GM12878 (cell line): Measurements from ENCODE around the gene ANKRD13D. TPM values are rescaled to one million over a fixed set of nuclear protein-coding genes. Genes with fewer than 3 reads are reported as not detected.

Experiments used
- BACH1 ChIP-seq: fragments of 450-650 bp; IDR thresholded peaks from 2 replicates; pipeline ENCODE4 v1.6.1; 2017; ENCODE audit warnings: mild to moderate bottlenecking, borderline replicate concordance
- CEBPB ChIP-seq, 2 experiments: fragments of 150-350 bp in 1 of 2; IDR thresholded peaks; 2 replicates each; pipeline ENCODE4 v1.6.1; 2012 to 2014; ENCODE audit warnings: low read depth in 2 of 2, low read length in 2 of 2, borderline replicate concordance in 1 of 2, inconsistent platforms in 1 of 2
- CREM ChIP-seq: IDR thresholded peaks from 2 replicates; pipeline ENCODE4 v1.6.1; 2014; ENCODE audit warnings: antibody characterized with exemption, low read depth
- ETV6 ChIP-seq, 2 experiments: fragments of 450-650 bp in 1 of 2; IDR thresholded peaks in 1 of 2; conservative IDR thresholded peaks in 1 of 2; 2 replicates each; pipeline ENCODE4 v1.6.1; 2014; ENCODE audit warnings: antibody characterized with exemption in 1 of 2, borderline replicate concordance in 1 of 2, low read depth in 1 of 2, mild to moderate bottlenecking in 1 of 2, moderate library complexity in 1 of 2
- GABPA ChIP-seq: IDR thresholded peaks from 2 replicates; pipeline ENCODE4 v1.6.1; 2014; ENCODE audit warnings: antibody characterized with exemption, low read depth, mild to moderate bottlenecking, inconsistent platforms
- KDM1A ChIP-seq: fragments of 200-600 bp; sonication (generic); IDR thresholded peaks from 2 replicates; pipeline ENCODE4 v1.6.1; 2016; ENCODE audit warnings: borderline replicate concordance
- MEF2B ChIP-seq: fragments of 450-650 bp; IDR thresholded peaks from 2 replicates; pipeline ENCODE4 v1.6.1; 2018; ENCODE audit warnings: mild to moderate bottlenecking, moderate library complexity; ENCODE audit not compliant: partially characterized antibody, poor library complexity, severe bottlenecking
- MXI1 ChIP-seq: fragments of 150-350 bp; IDR thresholded peaks from 2 replicates; pipeline ENCODE4 v1.6.1; 2011; ENCODE audit warnings: low read depth, mild to moderate bottlenecking, inconsistent platforms, low read length, improper control_type of control experiment
- NFIC ChIP-seq: IDR thresholded peaks from 2 replicates; pipeline ENCODE4 v1.6.1; 2012; ENCODE audit warnings: low read depth, mild to moderate bottlenecking, inconsistent platforms, low read length, moderate library complexity
- NFYA ChIP-seq: IDR thresholded peaks from 2 replicates; pipeline ENCODE4 v1.6.1; 2011; ENCODE audit warnings: low read depth, mild to moderate bottlenecking, low read length, improper control_type of control experiment, borderline replicate concordance
- NFYB ChIP-seq: IDR thresholded peaks from 2 replicates; pipeline ENCODE4 v1.6.1; 2011; ENCODE audit warnings: low read depth, mild to moderate bottlenecking, low read length, improper control_type of control experiment, moderate library complexity; ENCODE audit not compliant: insufficient read depth
- PML ChIP-seq: IDR thresholded peaks from 2 replicates; pipeline ENCODE4 v1.6.1; 2012; ENCODE audit warnings: low read length, inconsistent platforms
- RAD51 ChIP-seq: fragments of 450-650 bp; IDR thresholded peaks from 2 replicates; pipeline ENCODE4 v1.6.1; 2016; ENCODE audit warnings: moderate library complexity, mild to moderate bottlenecking, inconsistent platforms
- SIN3A ChIP-seq: IDR thresholded peaks from 2 replicates; pipeline ENCODE4 v1.6.1; 2012; ENCODE audit warnings: low read depth, low read length, improper control_type of control experiment
- SMAD1 ChIP-seq: fragments of 450-650 bp; IDR thresholded peaks from 2 replicates; pipeline ENCODE4 v1.6.1; 2018; ENCODE audit warnings: mild to moderate bottlenecking, low read depth; ENCODE audit not compliant: partially characterized antibody
- SP1 ChIP-seq: IDR thresholded peaks from one replicate; pipeline ENCODE4 v1.6.1; 2011; ENCODE audit warnings: low read depth, low read length
- SRF ChIP-seq, 2 experiments: IDR thresholded peaks; 2 replicates each; pipeline ENCODE4 v1.6.1; 2011; ENCODE audit warnings: low read depth in 2 of 2, low read length in 2 of 2, mild to moderate bottlenecking in 1 of 2, moderate library complexity in 1 of 2
- TAF1 ChIP-seq: IDR thresholded peaks from 2 replicates; pipeline ENCODE4 v1.6.1; 2011; ENCODE audit warnings: mild to moderate bottlenecking, low read depth, low read length, borderline replicate concordance
- polyA plus RNA-seq, 11 experiments: library from polyadenylated mRNA; depleted of rRNA in 4 of 11; unstranded in 6 of 11; stranded (reverse) in 5 of 11; fragments of >200 nt; fragmentation: Nextera tagmentation in 4 of 11; fragmentation: Illumina TruSeq in 1 of 11; extraction: Ambion mirVana in 4 of 11; extraction: Trizol in 1 of 11; gene quantifications; 1 replicate in 1 of 11; 2 replicates in 10 of 11; pipeline versions ENCODE4 v1.2.1 to v1.2.3, GENCODE V29; 2011 to 2016; ENCODE audit warnings: inconsistent platforms in 2 of 11, missing spikeins in 2 of 11, low read depth in 1 of 11
- total RNA-seq, 4 experiments: library from RNA; depleted of rRNA in 3 of 4; stranded (reverse); fragments of >200 nt in 3 of 4; fragmentation: Illumina TruSeq in 1 of 4; extraction: Trizol in 1 of 4; gene quantifications; 2 replicates each; pipeline versions ENCODE4 v1.2.1 to v1.2.3, GENCODE V29; 2013 to 2021
- TF ChIP-seq, protein P1 (sequence below): fragments of 450-650 bp; IDR thresholded peaks from 2 replicates; pipeline ENCODE4 v1.6.1; 2014; ENCODE audit warnings: mild to moderate bottlenecking
- TF ChIP-seq, protein P2 (sequence below): fragments of 450-650 bp; IDR thresholded peaks from 2 replicates; pipeline ENCODE4 v1.6.1; 2018; ENCODE audit warnings: mild to moderate bottlenecking, low read depth, moderate library complexity; ENCODE audit not compliant: partially characterized antibody
- TF ChIP-seq, protein P3 (sequence below): fragments of 450-650 bp; IDR thresholded peaks from 2 replicates; pipeline ENCODE4 v1.6.1; 2017; ENCODE audit warnings: borderline replicate concordance
- TF ChIP-seq, protein P4 (sequence below): IDR thresholded peaks from 2 replicates; pipeline ENCODE4 v1.6.1; 2011; ENCODE audit warnings: borderline replicate concordance, low read depth, mild to moderate bottlenecking, moderate library complexity, mixed read lengths, low read length; ENCODE audit not compliant: insufficient read depth; ENCODE audit errors: extremely low read length
- TF ChIP-seq, protein P5 (sequence below): IDR thresholded peaks from 2 replicates; pipeline ENCODE4 v1.6.1; 2012; ENCODE audit warnings: low read depth, low read length, improper control_type of control experiment

The ANKRD13D gene
- total and polyA plus RNA-seq, 10 of the 15 experiments (the other 5 are each of a cell fraction or from before 2014, with no cell fraction given): 2.0 to 56.2 (median 21.4) TPM

DNA sequence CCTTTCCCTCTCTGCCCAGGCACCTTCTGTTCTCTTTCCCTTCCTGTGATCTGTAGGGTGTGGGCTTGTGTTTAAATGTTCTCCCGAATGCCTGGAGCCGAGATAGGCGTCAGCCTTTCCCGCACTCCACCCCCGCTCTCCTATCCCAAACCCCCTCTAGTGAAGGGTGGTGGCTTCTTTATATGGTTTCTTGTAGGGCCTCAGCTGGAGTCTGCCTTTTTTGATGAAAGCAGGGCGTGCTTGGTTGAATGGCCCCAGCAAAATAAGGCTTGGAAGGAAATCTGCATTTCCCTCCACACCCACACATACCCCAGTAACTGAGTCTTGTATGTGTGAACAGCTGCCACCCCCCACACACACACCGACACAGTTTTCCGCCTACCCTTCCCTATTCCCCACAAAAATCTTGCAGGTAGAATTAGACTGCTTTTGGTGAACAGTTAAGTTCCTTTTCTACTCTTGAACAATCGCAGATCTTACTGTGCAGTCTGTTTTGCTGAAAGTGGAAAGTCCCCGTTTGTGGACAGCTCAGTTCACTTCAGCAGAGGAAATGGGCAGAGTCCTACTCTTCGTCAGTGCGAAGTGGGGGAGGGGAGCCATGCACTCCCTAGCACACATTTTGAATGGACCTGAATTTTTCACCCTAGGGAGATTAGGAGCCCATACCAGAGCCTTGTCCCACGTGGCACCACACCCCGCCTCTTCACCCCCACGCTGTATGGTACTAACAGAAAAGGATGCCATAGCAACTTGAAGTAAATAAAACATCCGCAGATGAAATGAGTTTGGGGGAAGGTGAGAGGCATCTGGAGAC, 48.3 kb upstream of the ANKRD13D start (continued):
- TF ChIP-seq GABPA: 0 out of 2 replicates have a peak, but pooled peaks have one; percentile 22
- TF ChIP-seq NFYB: no peak
- TF ChIP-seq SRF (IDR thresholded peaks at IDR 0.05; ENCODE audit: low read depth in 2 of 2, low read length in 2 of 2): no peak
- TF ChIP-seq, protein P1, sequence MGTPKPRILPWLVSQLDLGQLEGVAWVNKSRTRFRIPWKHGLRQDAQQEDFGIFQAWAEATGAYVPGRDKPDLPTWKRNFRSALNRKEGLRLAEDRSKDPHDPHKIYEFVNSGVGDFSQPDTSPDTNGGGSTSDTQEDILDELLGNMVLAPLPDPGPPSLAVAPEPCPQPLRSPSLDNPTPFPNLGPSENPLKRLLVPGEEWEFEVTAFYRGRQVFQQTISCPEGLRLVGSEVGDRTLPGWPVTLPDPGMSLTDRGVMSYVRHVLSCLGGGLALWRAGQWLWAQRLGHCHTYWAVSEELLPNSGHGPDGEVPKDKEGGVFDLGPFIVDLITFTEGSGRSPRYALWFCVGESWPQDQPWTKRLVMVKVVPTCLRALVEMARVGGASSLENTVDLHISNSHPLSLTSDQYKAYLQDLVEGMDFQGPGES: no peak
- no peak for TF ChIP-seq KDM1A
- TF ChIP-seq, protein P2, sequence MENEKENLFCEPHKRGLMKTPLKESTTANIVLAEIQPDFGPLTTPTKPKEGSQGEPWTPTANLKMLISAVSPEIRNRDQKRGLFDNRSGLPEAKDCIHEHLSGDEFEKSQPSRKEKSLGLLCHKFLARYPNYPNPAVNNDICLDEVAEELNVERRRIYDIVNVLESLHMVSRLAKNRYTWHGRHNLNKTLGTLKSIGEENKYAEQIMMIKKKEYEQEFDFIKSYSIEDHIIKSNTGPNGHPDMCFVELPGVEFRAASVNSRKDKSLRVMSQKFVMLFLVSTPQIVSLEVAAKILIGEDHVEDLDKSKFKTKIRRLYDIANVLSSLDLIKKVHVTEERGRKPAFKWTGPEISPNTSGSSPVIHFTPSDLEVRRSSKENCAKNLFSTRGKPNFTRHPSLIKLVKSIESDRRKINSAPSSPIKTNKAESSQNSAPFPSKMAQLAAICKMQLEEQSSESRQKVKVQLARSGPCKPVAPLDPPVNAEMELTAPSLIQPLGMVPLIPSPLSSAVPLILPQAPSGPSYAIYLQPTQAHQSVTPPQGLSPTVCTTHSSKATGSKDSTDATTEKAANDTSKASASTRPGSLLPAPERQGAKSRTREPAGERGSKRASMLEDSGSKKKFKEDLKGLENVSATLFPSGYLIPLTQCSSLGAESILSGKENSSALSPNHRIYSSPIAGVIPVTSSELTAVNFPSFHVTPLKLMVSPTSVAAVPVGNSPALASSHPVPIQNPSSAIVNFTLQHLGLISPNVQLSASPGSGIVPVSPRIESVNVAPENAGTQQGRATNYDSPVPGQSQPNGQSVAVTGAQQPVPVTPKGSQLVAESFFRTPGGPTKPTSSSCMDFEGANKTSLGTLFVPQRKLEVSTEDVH: peak; percentile 62
- TF ChIP-seq, protein P3, sequence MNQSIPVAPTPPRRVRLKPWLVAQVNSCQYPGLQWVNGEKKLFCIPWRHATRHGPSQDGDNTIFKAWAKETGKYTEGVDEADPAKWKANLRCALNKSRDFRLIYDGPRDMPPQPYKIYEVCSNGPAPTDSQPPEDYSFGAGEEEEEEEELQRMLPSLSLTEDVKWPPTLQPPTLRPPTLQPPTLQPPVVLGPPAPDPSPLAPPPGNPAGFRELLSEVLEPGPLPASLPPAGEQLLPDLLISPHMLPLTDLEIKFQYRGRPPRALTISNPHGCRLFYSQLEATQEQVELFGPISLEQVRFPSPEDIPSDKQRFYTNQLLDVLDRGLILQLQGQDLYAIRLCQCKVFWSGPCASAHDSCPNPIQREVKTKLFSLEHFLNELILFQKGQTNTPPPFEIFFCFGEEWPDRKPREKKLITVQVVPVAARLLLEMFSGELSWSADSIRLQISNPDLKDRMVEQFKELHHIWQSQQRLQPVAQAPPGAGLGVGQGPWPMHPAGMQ: no peak
- TF ChIP-seq, protein P4, sequence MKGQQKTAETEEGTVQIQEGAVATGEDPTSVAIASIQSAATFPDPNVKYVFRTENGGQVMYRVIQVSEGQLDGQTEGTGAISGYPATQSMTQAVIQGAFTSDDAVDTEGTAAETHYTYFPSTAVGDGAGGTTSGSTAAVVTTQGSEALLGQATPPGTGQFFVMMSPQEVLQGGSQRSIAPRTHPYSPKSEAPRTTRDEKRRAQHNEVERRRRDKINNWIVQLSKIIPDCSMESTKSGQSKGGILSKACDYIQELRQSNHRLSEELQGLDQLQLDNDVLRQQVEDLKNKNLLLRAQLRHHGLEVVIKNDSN: peak; percentile 30
- peak; percentile 68; the same call in 1 of the 2 replicates for TF ChIP-seq CREM
- TF ChIP-seq SP1: peak; percentile 74
- TF ChIP-seq PML: peak; percentile 40; the same call in 1 of the 2 replicates
- TF ChIP-seq RAD51: peak; percentile 71
- TF ChIP-seq SIN3A: peak; percentile 92
- no peak for TF ChIP-seq BACH1
- TF ChIP-seq TAF1: peak; percentile 57
- TF ChIP-seq, protein P5, sequence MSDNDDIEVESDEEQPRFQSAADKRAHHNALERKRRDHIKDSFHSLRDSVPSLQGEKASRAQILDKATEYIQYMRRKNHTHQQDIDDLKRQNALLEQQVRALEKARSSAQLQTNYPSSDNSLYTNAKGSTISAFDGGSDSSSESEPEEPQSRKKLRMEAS: peak; percentile 88
- peak; percentile 97 for TF ChIP-seq MXI1
- no peak for TF ChIP-seq NFYA
- peak; percentile 50 for TF ChIP-seq NFIC
- TF ChIP-seq ETV6 (conservative IDR thresholded peaks at IDR 0.05 in 1 of 2, IDR thresholded peaks at IDR 0.05 in 1 of 2; ENCODE audit: borderline replicate concordance in 1 of 2, low read depth in 1 of 2): peak in 1 of 2 experiments; percentile 29; a peak in 1 of 4 replicates
- peak; percentile 39 for TF ChIP-seq SMAD1
- TF ChIP-seq MEF2B: peak; percentile 63
- peak in 1 of 2 experiments; percentile 68; a peak in 1 of 4 replicates for TF ChIP-seq CEBPB (IDR thresholded peaks at IDR 0.05; ENCODE audit: borderline replicate concordance in 1 of 2, low read depth in 2 of 2, low read length in 2 of 2)
